Body of pancreas (tissue), 4 donors: ENCODE data around the gene TSPAN4. TPM values are rescaled to one million over a fixed set of nuclear protein-coding genes. Genes with fewer than 3 reads are reported as not detected.

Experiments used
- ATAC-seq: fragments of 150-250 bp; one replicate; pipeline ENCODE4 v1.9.1; 2016
- DNase-seq, 4 donors: peaks; one replicate each; pipeline ENCODE4 v3.0.0-alpha.2; 2019
- H3K27ac ChIP-seq, 4 donors: fragments of 200-600 bp; sonication (generic); 1 replicate in 3 of 4; 2 replicates in 1 of 4; pipeline versions ENCODE4 v1.5.1 to v1.6.1; 2016 to 2019; ENCODE audit warnings: mild to moderate bottlenecking in 1 of 4, mixed read lengths in 1 of 4, moderate library complexity in 1 of 4
- H3K27me3 ChIP-seq, 2 donors: fragments of 200-600 bp; sonication (generic); one replicate each; pipeline ENCODE4 v1.6.0; 2016; ENCODE audit warnings: mild to moderate bottlenecking in 1 of 2
- H3K36me3 ChIP-seq, 2 donors: fragments of 200-600 bp; sonication (generic); replicated peaks in 1 of 2; 2 replicates each; pipeline ENCODE4 v1.5.1; 2016; ENCODE audit warnings: low read depth in 2 of 2; ENCODE audit not compliant: insufficient read depth in 1 of 2
- H3K4me1 ChIP-seq: fragments of 200-600 bp; sonication (generic); one replicate; pipeline ENCODE4 v1.6.0; 2016
- H3K4me3 ChIP-seq, 2 donors: fragments of 200-600 bp; sonication (generic); 1 replicate in 1 of 2; 2 replicates in 1 of 2; pipeline ENCODE4 v1.5.1; 2016 to 2019
- H3K9me3 ChIP-seq, 3 donors: fragments of 200-600 bp; sonication (generic); 1 replicate in 2 of 3; 2 replicates in 1 of 3; pipeline ENCODE4 v1.5.1; 2016
- CTCF ChIP-seq, 7 experiments: fragments of 450-650 bp in 4 of 7; fragments of 200-600 bp in 3 of 7; sonication (generic) in 3 of 7; IDR thresholded peaks; one replicate each; pipeline ENCODE4 v1.5.1; 2016 to 2019; ENCODE audit warnings: antibody characterized with exemption in 7 of 7
- POLR2A ChIP-seq, 3 donors: fragments of 450-650 bp; IDR thresholded peaks; one replicate each; pipeline ENCODE4 v1.6.1; 2016; ENCODE audit warnings: antibody characterized with exemption in 3 of 3, mild to moderate bottlenecking in 2 of 3
- WGBS, 2 donors: methylation state at CpG; one replicate each; pipeline ENCODE4 v1.1.5; 2017; 5-methylcytosine and 5-hydroxymethylcytosine counted together
- intact Hi-C: fragments of 100-400 bp; cut with DNase I; formaldehyde crosslinking; loops from one replicate; pipeline ENCODE4 v1.15.1; 2023
- total RNA-seq, 2 donors: library from RNA; depleted of rRNA; stranded (reverse); fragments of >200 nt; gene quantifications; one replicate each; pipeline ENCODE4 v1.1.0, GENCODE V29; 2016

TSPAN4 gene
- total RNA-seq, 2 donors from 2014 or later, result 44.9 to 87.7 TPM

GRCh38 chr11:827897-828192 is 14.8 kb upstream of the TSPAN4 start, which contains the start of gene CRACR2B:
TSS of gene CRACR2B (plus strand) at chr11:827919. CDS start at chr11:828608, 689 bp downstream.
- peaks cover 94% of the 10 kb centered on the region for H3K4me1 ChIP-seq
- intact Hi-C loops, result no loop called here

GRCh38 chr11:828506-829175 is 14.0 kb upstream of the TSPAN4 start:
- Histone ChIP-seq H3K27ac (peak overlapping the region; percentile 92 to 100 (median 95)), H3K36me3 (peaks cover 0 to under 1% of the 10 kb centered on the region in 2 donors), H3K27me3 (no peaks in the 10 kb centered on the region), H3K9me3 (no peaks in the 10 kb centered on the region), H3K4me1 (peaks cover 89% of the 10 kb centered on the region), H3K4me3 (no peak overlapping the region)
- intact Hi-C loops, result no loop called here
- DNase-seq, result no peak
- 34 to 73% methylated on average over 4 to 21 of the region's 21 CpGs for whole genome bisulfite sequencing, 2 donors
- no peak for ATAC-seq
- no peak for TF ChIP-seq POLR2A (IDR thresholded peaks at IDR 0.05)
- no peak for TF ChIP-seq CTCF (IDR thresholded peaks at IDR 0.05)

More at GRCh38 chr11:827897-828192, 14.8 kb upstream of the TSPAN4 start, which contains the start of gene CRACR2B:
- ATAC-seq, result peak; percentile 1
- no peak for DNase-seq
- Histone ChIP-seq H3K9me3 (no peaks in the 10 kb centered on the region), H3K27me3 (no peaks in the 10 kb centered on the region), H3K4me3 (peak within 1 kb of the TSS; percentile 36 to 42), H3K27ac (peak within 1 kb of the TSS; percentile 92 to 100 (median 95)), H3K36me3 (peaks cover 0 to 2% of the 10 kb centered on the region in 2 donors)
- peak; percentile 4 to 41 (median 30) for TF ChIP-seq POLR2A (IDR thresholded peaks at IDR 0.05)
- no peak for TF ChIP-seq CTCF (IDR thresholded peaks at IDR 0.05)
- WGBS, 2 donors, result 0 to 20% methylated on average over 1 to 5 of the region's 5 CpGs

- intact Hi-C loops, result no loop called here
- peaks cover 89% of the 10 kb centered on the region for H3K4me1 ChIP-seq
Observed at GRCh38 chr11:829176-829846, 13.3 kb upstream of the TSPAN4 start.

GRCh38 chr11:829847-830294 is 12.8 kb upstream of the TSPAN4 start:
- peaks cover 89% of the 10 kb centered on the region for H3K4me1 ChIP-seq
- H3K4me3 ChIP-seq, result no peak overlapping the region
- H3K27me3 ChIP-seq, result no peaks in the 10 kb centered on the region
- intact Hi-C loops, result no loop called here
- WGBS, 2 donors, result 69 to 93% methylated on average over 3 to 29 of the region's 39 CpGs
- no peak for DNase-seq
- TF ChIP-seq POLR2A (IDR thresholded peaks at IDR 0.05), result no peak
- no peak for TF ChIP-seq CTCF (IDR thresholded peaks at IDR 0.05)
- no peak for ATAC-seq
- H3K36me3 ChIP-seq, result no peaks in the 10 kb centered on the region
- no peaks in the 10 kb centered on the region for H3K9me3 ChIP-seq
- peak overlapping the region; percentile 52 to 100 (median 92) for H3K27ac ChIP-seq

More at GRCh38 chr11:829176-829846, 13.3 kb upstream of the TSPAN4 start:
- no peaks in the 10 kb centered on the region for H3K36me3 ChIP-seq
- ATAC-seq (no peak), DNase-seq (no peak)
- TF ChIP-seq CTCF (IDR thresholded peaks at IDR 0.05) (no peak), POLR2A (IDR thresholded peaks at IDR 0.05) (no peak)
- no peak overlapping the region for H3K4me3 ChIP-seq
- peak overlapping the region; percentile 52 to 100 (median 92) for H3K27ac ChIP-seq
- no peaks in the 10 kb centered on the region for H3K9me3 ChIP-seq
- WGBS, 2 donors, result 29 to 54% methylated on average over 34 to 40 of the region's 40 CpGs
- no peaks in the 10 kb centered on the region for H3K27me3 ChIP-seq
